ENCODE data around the gene PDE1A. TPM values are rescaled to one million over a fixed set of nuclear protein-coding genes. Genes with fewer than 3 reads are reported as not detected.

PDE1A gene
- total RNA-seq, 4 donors from 2014 or later, result 2.3 to 8.1 (median 2.9) TPM

GRCh38 chr2:182173944-182174622 lies 252.8 kb downstream of the PDE1A start:
- no peak overlapping the region for H3K27ac ChIP-seq
- TF ChIP-seq CTCF (IDR thresholded peaks at IDR 0.05), result no peak
- no peak for TF ChIP-seq POLR2AphosphoS5 (IDR thresholded peaks at IDR 0.05)
- no peak for TF ChIP-seq POLR2A (IDR thresholded peaks at IDR 0.05)
- TF ChIP-seq EP300 (IDR thresholded peaks at IDR 0.05), result no peak
- no peaks in the 10 kb centered on the region for H3K4me1 ChIP-seq
- 53% methylated on average over 5 of the region's 5 CpGs for WGBS
- no peak overlapping the region for H3K4me3 ChIP-seq
- no peaks in the 10 kb centered on the region for H3K9me3 ChIP-seq
- no peaks in the 10 kb centered on the region for H3K36me3 ChIP-seq
- no peak for DNase-seq (ENCODE audit: low spot score in 2 of 2)
- no peaks in the 10 kb centered on the region for H3K27me3 ChIP-seq

GRCh38 chr2:182170341-182170740 lies 256.5 kb downstream of the PDE1A start:
- Histone ChIP-seq H3K4me1 (no peaks in the 10 kb centered on the region), H3K27ac (no peak overlapping the region), H3K4me3 (no peak overlapping the region), H3K9me3 (no peaks in the 10 kb centered on the region), H3K36me3 (no peaks in the 10 kb centered on the region), H3K27me3 (no peaks in the 10 kb centered on the region)
- no peak for TF ChIP-seq POLR2AphosphoS5 (IDR thresholded peaks at IDR 0.05)
- no peak for TF ChIP-seq CTCF (IDR thresholded peaks at IDR 0.05)
- TF ChIP-seq EP300 (IDR thresholded peaks at IDR 0.05), result no peak
- no peak for TF ChIP-seq POLR2A (IDR thresholded peaks at IDR 0.05)
- DNase-seq (ENCODE audit: low spot score in 2 of 2), result no peak
- 84% methylated on average over 3 of the region's 3 CpGs for WGBS

GRCh38 chr2:182167882-182168281 lies 259.0 kb downstream of the PDE1A start:
- DNase-seq (ENCODE audit: low spot score in 2 of 2), result no peak
- H3K36me3 ChIP-seq, result no peaks in the 10 kb centered on the region
- TF ChIP-seq EP300 (IDR thresholded peaks at IDR 0.05), result no peak
- no peak for TF ChIP-seq POLR2A (IDR thresholded peaks at IDR 0.05)
- no peak for TF ChIP-seq CTCF (IDR thresholded peaks at IDR 0.05)
- no peak for TF ChIP-seq POLR2AphosphoS5 (IDR thresholded peaks at IDR 0.05)
- no peaks in the 10 kb centered on the region for H3K27me3 ChIP-seq
- H3K4me3 ChIP-seq, result no peak overlapping the region
- H3K27ac ChIP-seq, result no peak overlapping the region
- H3K4me1 ChIP-seq, result no peaks in the 10 kb centered on the region
- WGBS, result 68% methylated on average over 4 of the region's 4 CpGs
- no peaks in the 10 kb centered on the region for H3K9me3 ChIP-seq

- Histone ChIP-seq H3K27ac (no peak overlapping the region), H3K27me3 (no peaks in the 10 kb centered on the region), H3K4me1 (no peaks in the 10 kb centered on the region), H3K9me3 (no peaks in the 10 kb centered on the region), H3K36me3 (no peaks in the 10 kb centered on the region), H3K4me3 (no peak overlapping the region)
- no peak for TF ChIP-seq CTCF (IDR thresholded peaks at IDR 0.05)
- TF ChIP-seq POLR2AphosphoS5 (IDR thresholded peaks at IDR 0.05), result no peak
- no peak for TF ChIP-seq POLR2A (IDR thresholded peaks at IDR 0.05)
- TF ChIP-seq EP300 (IDR thresholded peaks at IDR 0.05), result no peak
- DNase-seq (ENCODE audit: low spot score in 2 of 2), result no peak
- WGBS, result 79% methylated on average over 2 of the region's 2 CpGs
Observed at GRCh38 chr2:182166841-182167240, 260.0 kb downstream of the PDE1A start.

GRCh38 chr2:182166406-182166805 lies 260.4 kb downstream of the PDE1A start:
- TF ChIP-seq EP300 (IDR thresholded peaks at IDR 0.05), result no peak
- TF ChIP-seq POLR2A (IDR thresholded peaks at IDR 0.05), result no peak
- no peak for TF ChIP-seq POLR2AphosphoS5 (IDR thresholded peaks at IDR 0.05)
- TF ChIP-seq CTCF (IDR thresholded peaks at IDR 0.05), result no peak
- H3K9me3 ChIP-seq, result no peaks in the 10 kb centered on the region
- H3K27me3 ChIP-seq, result no peaks in the 10 kb centered on the region
- H3K4me1 ChIP-seq, result no peaks in the 10 kb centered on the region
- H3K4me3 ChIP-seq, result no peak overlapping the region
- no peaks in the 10 kb centered on the region for H3K36me3 ChIP-seq
- no peak for DNase-seq (ENCODE audit: low spot score in 2 of 2)
- no peak overlapping the region for H3K27ac ChIP-seq
- 76% methylated on average over 2 of the region's 2 CpGs for WGBS

All from suprapubic skin (tissue), 4 donors.